OCI-LY7 (cell line): Measurements from ENCODE around the gene VDR. TPM values are rescaled to one million over a fixed set of nuclear protein-coding genes. Genes with fewer than 3 reads are reported as not detected.

Experiments used
- BruUV-seq: library from RNA; stranded (reverse); fragments of 400-500 nt; replicated peaks from 2 replicates; lab custom pipeline; 2021; lab: Mats Ljungman, UMichigan
- CTCF ChIA-PET: fragments of 300-600 bp; sonication (Branson Sonifier 250); formaldehyde crosslinking; loops from one replicate; lab custom pipeline; 2022; ENCODE audit warnings: antibody characterized with exemption; ENCODE audit not compliant: unreplicated experiment; lab: Charles Lee
- POLR2A ChIA-PET: fragments of 300-600 bp; sonication (Branson Sonifier 250); formaldehyde crosslinking; loops from one replicate; lab custom pipeline; 2022; ENCODE audit warnings: antibody characterized with exemption; lab: Charles Lee
- DNase-seq: peaks from one replicate; pipeline ENCODE4 v3.0.0-alpha.2; 2015; ENCODE audit warnings: low spot score
- H2AFZ ChIP-seq: fragments of 200-600 bp; sonication (generic), shearing (Covaris generic); 2 replicates; pipeline ENCODE4 v1.6.1; 2014; ENCODE audit warnings: mild to moderate bottlenecking, antibody characterized with exemption, low read length, moderate library complexity
- H3K27ac ChIP-seq: fragments of 200-600 bp; sonication (generic); 2 replicates; pipeline ENCODE4 v1.5.1; 2014; ENCODE audit warnings: mixed run types, low read depth, mild to moderate bottlenecking, moderate library complexity, low read length, inconsistent platforms; ENCODE audit not compliant: poor library complexity, severe bottlenecking
- H3K36me3 ChIP-seq: fragments of 200-600 bp; sonication (generic); 2 replicates; pipeline ENCODE4 v1.6.1; 2014; ENCODE audit warnings: mild to moderate bottlenecking, antibody characterized with exemption, low read length, moderate library complexity, mixed read lengths; ENCODE audit not compliant: insufficient read depth
- H3K4me1 ChIP-seq: fragments of 200-600 bp; sonication (generic); 2 replicates; pipeline ENCODE4 v1.5.1; 2014; ENCODE audit warnings: mild to moderate bottlenecking, low read length; ENCODE audit not compliant: insufficient read depth, poor library complexity, severe bottlenecking
- H3K4me2 ChIP-seq: fragments of 200-600 bp; sonication (generic); 2 replicates; pipeline ENCODE4 v1.6.1; 2014; ENCODE audit warnings: mild to moderate bottlenecking, low read length
- H3K4me3 ChIP-seq: fragments of 200-600 bp; sonication (generic); 2 replicates; pipeline ENCODE4 v1.5.1; 2014; ENCODE audit warnings: mild to moderate bottlenecking, low read depth, low read length; ENCODE audit not compliant: poor library complexity, severe bottlenecking
- H3K79me2 ChIP-seq: fragments of 200-600 bp; sonication (generic); 2 replicates; pipeline ENCODE4 v1.6.1; 2016; ENCODE audit warnings: low read depth, mild to moderate bottlenecking, low read length, moderate library complexity, mixed read lengths; ENCODE audit not compliant: insufficient read depth
- H3K9me2 ChIP-seq: fragments of 200-600 bp; sonication (generic); 2 replicates; pipeline ENCODE4 v1.6.1; 2016; ENCODE audit warnings: mild to moderate bottlenecking, low read length, mixed read lengths; ENCODE audit not compliant: insufficient read depth
- H3K9me3 ChIP-seq: fragments of 200-600 bp; sonication (generic); 2 replicates; pipeline ENCODE4 v1.6.1; 2014; ENCODE audit warnings: mild to moderate bottlenecking, mixed run types, low read length, mixed read lengths
- H4K20me1 ChIP-seq: fragments of 200-600 bp; sonication (generic); 2 replicates; pipeline ENCODE4 v1.6.1; 2014; ENCODE audit warnings: mild to moderate bottlenecking, antibody characterized with exemption, low read length, moderate library complexity, mixed read lengths; ENCODE audit not compliant: insufficient read depth
- CTCF ChIP-seq: fragments of 200-600 bp; sonication (generic); conservative IDR thresholded peaks from 2 replicates; pipeline ENCODE4 v1.5.1; 2014; ENCODE audit warnings: mild to moderate bottlenecking, antibody characterized with exemption, low read length, moderate library complexity, mixed read lengths
- EZH2phosphoT487 ChIP-seq: fragments of 200-600 bp; sonication (generic); IDR thresholded peaks from 2 replicates; pipeline ENCODE4 v1.6.1; 2018; ENCODE audit warnings: low read depth, borderline replicate concordance, mild to moderate bottlenecking, mixed run types, antibody characterized with exemption, low read length, moderate library complexity, mixed read lengths
- intact Hi-C: fragments of 100-400 bp; cut with micrococcal nuclease; formaldehyde crosslinking; loops from one replicate; pipeline ENCODE4 v1.10.0; 2022; ENCODE audit not compliant: unreplicated experiment
- total RNA-seq, 2 experiments: library from RNA; depleted of rRNA in 1 of 2; stranded (reverse); fragments of >200 nt in 1 of 2; shearing (Covaris generic) in 1 of 2; gene quantifications; 2 replicates each; pipeline ENCODE4 v1.2.3, GENCODE V29; 2014 to 2022

The VDR gene
- total RNA-seq, 2 experiments from 2014 or later, result 1.9 to 5.4 TPM

GRCh38 chr12:47823422-47824086 is 81.2 kb downstream of the VDR start:
- POLR2A ChIA-PET, result interaction anchor here (1.3 to 7.9 kb wide), 4 partner anchors 9 to 12 kb away, joined by 7 to 239 read pairs (median 11); no protein-coding TSS in a partner anchor
- H3K79me2 ChIP-seq, result peaks cover 8% of the 10 kb centered on the region; the same call in 1 of the 2 replicates
- no peak for TF ChIP-seq EZH2phosphoT487
- TF ChIP-seq CTCF, result no peak
- H3K9me2 ChIP-seq, result no peaks in the 10 kb centered on the region
- H3K9me3 ChIP-seq, result no peaks in the 10 kb centered on the region
- peaks cover 66% of the 10 kb centered on the region for H3K4me1 ChIP-seq
- no peaks in the 10 kb centered on the region for H3K36me3 ChIP-seq
- peak overlapping the region; percentile 37; the same call in 1 of the 2 replicates for H3K4me2 ChIP-seq
- H4K20me1 ChIP-seq, result no peaks in the 10 kb centered on the region
- no TSS peak for BruUV-seq
- H2AFZ ChIP-seq, result no peak overlapping the region
- H3K4me3 ChIP-seq, result no peak overlapping the region
- intact Hi-C loops, result no loop called here
- no peak for DNase-seq
- H3K27ac ChIP-seq, result peak overlapping the region; percentile 35
- CTCF ChIA-PET, result interaction anchor here (0.8 kb wide), 1 partner anchor 10 kb away, joined by 3 read pairs; no protein-coding TSS in a partner anchor

- intact Hi-C loops, result no loop called here
Measured at GRCh38 chr12:47822863-47823262, 81.9 kb downstream of the VDR start.

More at GRCh38 chr12:47822863-47823262, 81.9 kb downstream of the VDR start:
- Histone ChIP-seq H3K4me2 (no peak overlapping the region), H3K4me1 (peaks cover 66% of the 10 kb centered on the region), H3K79me2 (peaks cover 14% of the 10 kb centered on the region), H3K9me2 (no peaks in the 10 kb centered on the region), H3K4me3 (no peak overlapping the region), H3K36me3 (no peaks in the 10 kb centered on the region), H3K27ac (no peak overlapping the region), H4K20me1 (0 out of 2 replicates have a peak, but pooled peaks cover 3% of the 10 kb centered on the region), H3K9me3 (no peaks in the 10 kb centered on the region), H2AFZ (no peak overlapping the region)
- TF ChIP-seq CTCF (no peak), EZH2phosphoT487 (no peak)
- ChIA-PET POLR2A (interaction anchor here (1.3 to 7.9 kb wide), 2 partner anchors 10 kb away, joined by 11 to 239 read pairs; no protein-coding TSS in a partner anchor), CTCF (interaction anchor here (1.3 to 1.5 kb wide), 2 partner anchors 11 to 13 kb away, joined by 5 to 10 read pairs; no protein-coding TSS in a partner anchor)
- no peak for DNase-seq
- no TSS peak for BruUV-seq
